GM12878 (cell line): ENCODE data around the gene CWF19L2.

Source experiments
- CTCF ChIP-seq, 3 experiments: IDR thresholded peaks in 2 of 3; conservative IDR thresholded peaks in 1 of 3; 2 replicates each; pipeline ENCODE4 v1.5.1; 2011; ENCODE audit warnings: low read depth in 3 of 3, low read length in 3 of 3, mild to moderate bottlenecking in 3 of 3, control low read depth in 2 of 3, moderate library complexity in 2 of 3, inconsistent platforms in 1 of 3, mixed read lengths in 1 of 3; ENCODE audit not compliant: control insufficient read depth in 2 of 3, insufficient read depth in 1 of 3; ENCODE audit errors: extremely low read depth in 1 of 3
- MXI1 ChIP-seq: fragments of 150-350 bp; IDR thresholded peaks from 2 replicates; pipeline ENCODE4 v1.6.1; 2011; ENCODE audit warnings: low read depth, mild to moderate bottlenecking, inconsistent platforms, low read length, improper control_type of control experiment
- NFIC ChIP-seq: IDR thresholded peaks from 2 replicates; pipeline ENCODE4 v1.6.1; 2012; ENCODE audit warnings: low read depth, mild to moderate bottlenecking, inconsistent platforms, low read length, moderate library complexity
- SIN3A ChIP-seq: IDR thresholded peaks from 2 replicates; pipeline ENCODE4 v1.6.1; 2012; ENCODE audit warnings: low read depth, low read length, improper control_type of control experiment
- SREBF2 ChIP-seq: IDR thresholded peaks from 2 replicates; pipeline ENCODE4 v1.6.1; 2012; ENCODE audit warnings: mild to moderate bottlenecking, low read length

GRCh38 chr11:107473792-107474191 is 16.2 kb upstream of the CWF19L2 start:
- TF ChIP-seq NFIC (no peak), CTCF (IDR thresholded peaks at IDR 0.05 in 2 of 3, conservative IDR thresholded peaks at IDR 0.05 in 1 of 3; ENCODE audit: control insufficient read depth in 2 of 3, extremely low read depth in 1 of 3, insufficient read depth in 1 of 3, low read depth in 3 of 3, low read length in 3 of 3) (no peak), SIN3A (no peak), MXI1 (no peak), SREBF2 (no peak)
